GM23248 (cell line): ENCODE results near the gene TYRP1.

Source experiments
- EZH2 ChIP-seq: fragments of 200-600 bp; sonication (generic); IDR thresholded peaks from 2 replicates; pipeline ENCODE4 v1.6.1; 2018; ENCODE audit warnings: antibody characterized with exemption, mild to moderate bottlenecking; ENCODE audit not compliant: insufficient read depth, poor library complexity, severe bottlenecking
- EZH2phosphoT487 ChIP-seq: fragments of 200-600 bp; sonication (generic); IDR thresholded peaks from 2 replicates; pipeline ENCODE4 v1.6.1; 2018; ENCODE audit warnings: antibody characterized with exemption, moderate library complexity, mild to moderate bottlenecking, low read depth; ENCODE audit not compliant: insufficient read depth

DNA sequence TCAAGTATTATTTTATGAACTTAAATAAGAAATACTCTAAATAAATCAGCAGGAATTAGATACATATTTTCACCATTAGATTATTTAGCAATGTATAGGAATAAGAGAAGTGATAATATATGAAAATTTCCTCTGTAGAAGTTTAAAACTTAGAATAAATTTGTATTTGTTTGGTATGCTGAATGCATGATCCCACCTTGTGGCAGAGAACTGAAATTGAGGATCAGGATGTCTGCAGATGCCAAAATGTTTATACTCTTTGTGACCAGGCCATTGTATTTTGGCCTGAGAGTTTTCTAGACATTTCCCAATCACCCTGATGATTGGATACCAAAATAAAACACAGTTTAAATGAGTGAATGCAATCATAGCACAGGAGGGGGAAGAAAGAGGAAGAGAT lies 6.3 kb downstream of the TYRP1 start:
- TF ChIP-seq EZH2 (no peak), EZH2phosphoT487 (no peak)
